ENCODE measurements around the gene LAD1. TPM values are rescaled to one million over a fixed set of nuclear protein-coding genes. Genes with fewer than 3 reads are reported as not detected.

The LAD1 gene
- total and polyA plus RNA-seq, 2 donors (not counting 1 experiment from before 2014, with no cell fraction given): 0.10 TPM; not detected in 1

GRCh38 chr1:201405484-201405831 lies 6.3 kb upstream of the LAD1 start:
- Histone ChIP-seq H4K20me1 (ENCODE audit: control insufficient read depth, insufficient read depth, low read length, poor library complexity, severe bottlenecking) (no peaks in the 10 kb centered on the region), H3K9ac (ENCODE audit: low read length) (no peak overlapping the region), H3K4me2 (replicated peaks; ENCODE audit: low read depth, low read length, poor library complexity, severe bottlenecking) (no peak overlapping the region), H2AFZ (ENCODE audit: insufficient read depth, low read depth, low read length, poor library complexity, severe bottlenecking) (no peak overlapping the region), H3K79me2 (ENCODE audit: control insufficient read depth, insufficient read depth, low read length) (no peaks in the 10 kb centered on the region), H3K36me3 (replicated peaks in 1 of 2; ENCODE audit: control extremely low read depth in 1 of 2, control insufficient read depth in 1 of 2, extremely low read depth in 1 of 2, insufficient read depth in 2 of 2, low read length in 1 of 2) (no peaks in the 10 kb centered on the region), H3K27ac (ENCODE audit: low read length in 2 of 2) (no peak overlapping the region), H3K4me1 (ENCODE audit: control insufficient read depth in 2 of 2, insufficient read depth in 2 of 2, low read length in 2 of 2) (no peaks in the 10 kb centered on the region), H3K27me3 (replicated peaks in 1 of 4; ENCODE audit: control extremely low read depth in 1 of 4, control insufficient read depth in 3 of 4, insufficient read depth in 4 of 4, low read length in 3 of 4) (peaks cover 0 to 13% (median 5%) of the 10 kb centered on the region in 4 experiments), H3K4me3 (ENCODE audit: control extremely low read depth in 1 of 5, extremely low read depth in 1 of 5, insufficient read depth in 1 of 5, low read depth in 2 of 5, low read length in 4 of 5) (no peak overlapping the region), H3K9me3 (ENCODE audit: control extremely low read depth in 1 of 3, control insufficient read depth in 2 of 3, insufficient read depth in 1 of 3, low read length in 2 of 3) (no peaks in the 10 kb centered on the region)
- H3K9me3 Mint-ChIP-seq (ENCODE audit: insufficient read depth): no peaks in the 10 kb centered on the region
- TF ChIP-seq CTCF (IDR thresholded peaks at IDR 0.05): no peak
- TF ChIP-seq EZH2 (IDR thresholded peaks at IDR 0.05; ENCODE audit: borderline replicate concordance, insufficient read depth, low read depth, low read length, poor library complexity, severe bottlenecking): no peak
- H3K27ac Mint-ChIP-seq: no peak overlapping the region
- no peak for DNase-seq
- 81% methylated on average over 9 of the region's 10 CpGs for WGBS (ENCODE audit: insufficient coverage)
- H3K4me3 Mint-ChIP-seq: no peak overlapping the region
- intact Hi-C loops (cut with micrococcal nuclease): no loop called here
- POLR2A ChIA-PET: no interaction called here
- CTCF ChIA-PET: interaction anchor here (1.8 kb wide), 1 partner anchor 11 kb away, joined by 4 read pairs; no protein-coding TSS in a partner anchor
- H3K4me1 Mint-ChIP-seq: no peaks in the 10 kb centered on the region
- H3K27me3 Mint-ChIP-seq: peaks cover 13% of the 10 kb centered on the region
- ATAC-seq (ENCODE audit: low read depth): no peak

- intact Hi-C loops (cut with micrococcal nuclease): no loop called here
- POLR2A ChIA-PET: no interaction called here
- WGBS (ENCODE audit: insufficient coverage): 86% methylated on average over 7 of the region's 11 CpGs
These were observed 5.8 kb upstream of the LAD1 start for GRCh38 chr1:201404722-201405483.

More at GRCh38 chr1:201404722-201405483, 5.8 kb upstream of the LAD1 start:
- Histone ChIP-seq H3K4me1 (ENCODE audit: control insufficient read depth in 2 of 2, insufficient read depth in 2 of 2, low read length in 2 of 2) (no peaks in the 10 kb centered on the region), H3K4me2 (replicated peaks; ENCODE audit: low read depth, low read length, poor library complexity, severe bottlenecking) (no peak overlapping the region), H3K27ac (ENCODE audit: low read length in 2 of 2) (no peak overlapping the region), H3K4me3 (ENCODE audit: control extremely low read depth in 1 of 5, extremely low read depth in 1 of 5, insufficient read depth in 1 of 5, low read depth in 2 of 5, low read length in 4 of 5) (no peak overlapping the region), H3K36me3 (replicated peaks in 1 of 2; ENCODE audit: control extremely low read depth in 1 of 2, control insufficient read depth in 1 of 2, extremely low read depth in 1 of 2, insufficient read depth in 2 of 2, low read length in 1 of 2) (no peaks in the 10 kb centered on the region), H2AFZ (ENCODE audit: insufficient read depth, low read depth, low read length, poor library complexity, severe bottlenecking) (no peak overlapping the region), H3K9ac (ENCODE audit: low read length) (no peak overlapping the region), H3K27me3 (replicated peaks in 1 of 4; ENCODE audit: control extremely low read depth in 1 of 4, control insufficient read depth in 3 of 4, insufficient read depth in 4 of 4, low read length in 3 of 4) (peaks cover 0 to 17% (median 7%) of the 10 kb centered on the region in 4 experiments), H4K20me1 (ENCODE audit: control insufficient read depth, insufficient read depth, low read length, poor library complexity, severe bottlenecking) (no peaks in the 10 kb centered on the region), H3K9me3 (ENCODE audit: control extremely low read depth in 1 of 3, control insufficient read depth in 2 of 3, insufficient read depth in 1 of 3, low read length in 2 of 3) (no peaks in the 10 kb centered on the region), H3K79me2 (ENCODE audit: control insufficient read depth, insufficient read depth, low read length) (no peaks in the 10 kb centered on the region)
- no peak for DNase-seq
- CTCF ChIA-PET: interaction anchor here (0.9 to 1.8 kb wide), 2 partner anchors 10 to 21 kb away, joined by 3 to 4 read pairs; no protein-coding TSS in a partner anchor
- peaks cover 13% of the 10 kb centered on the region for H3K27me3 Mint-ChIP-seq
- H3K4me1 Mint-ChIP-seq: no peaks in the 10 kb centered on the region
- H3K4me3 Mint-ChIP-seq: no peak overlapping the region
- no peak for TF ChIP-seq CTCF (IDR thresholded peaks at IDR 0.05)
- no peak for TF ChIP-seq EZH2 (IDR thresholded peaks at IDR 0.05; ENCODE audit: borderline replicate concordance, insufficient read depth, low read depth, low read length, poor library complexity, severe bottlenecking)
- H3K27ac Mint-ChIP-seq: no peak overlapping the region
- no peak for ATAC-seq (ENCODE audit: low read depth)
- H3K9me3 Mint-ChIP-seq (ENCODE audit: insufficient read depth): no peaks in the 10 kb centered on the region

Measured in B cell (primary cell).